Measurements from ENCODE around the gene KCNIP1.

KCNIP1 gene

GRCh38 chr5:170483701-170484458 lies 19.9 kb upstream of the KCNIP1 start:
- no peak for DNase-seq

DNA sequence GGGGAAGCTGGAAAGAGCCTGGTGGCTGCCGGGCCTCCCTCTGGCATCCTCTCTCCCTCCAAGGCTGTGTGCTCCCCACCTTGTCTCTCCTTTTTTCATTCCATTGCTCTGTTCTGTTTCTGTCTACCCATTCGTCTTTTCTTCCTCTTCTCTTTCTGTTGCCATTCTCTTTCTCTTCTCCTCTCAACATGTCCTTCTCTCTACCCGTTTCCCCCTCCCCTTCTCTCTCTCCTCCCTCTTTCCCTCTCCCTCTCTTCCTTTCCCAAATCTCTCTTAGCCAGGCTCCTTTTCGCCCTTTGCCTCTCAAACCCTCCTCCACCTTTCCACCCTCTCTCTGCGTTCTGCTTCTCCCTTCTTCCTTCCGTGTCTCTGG lies 19.4 kb upstream of the KCNIP1 start:
- no peak for DNase-seq

DNA sequence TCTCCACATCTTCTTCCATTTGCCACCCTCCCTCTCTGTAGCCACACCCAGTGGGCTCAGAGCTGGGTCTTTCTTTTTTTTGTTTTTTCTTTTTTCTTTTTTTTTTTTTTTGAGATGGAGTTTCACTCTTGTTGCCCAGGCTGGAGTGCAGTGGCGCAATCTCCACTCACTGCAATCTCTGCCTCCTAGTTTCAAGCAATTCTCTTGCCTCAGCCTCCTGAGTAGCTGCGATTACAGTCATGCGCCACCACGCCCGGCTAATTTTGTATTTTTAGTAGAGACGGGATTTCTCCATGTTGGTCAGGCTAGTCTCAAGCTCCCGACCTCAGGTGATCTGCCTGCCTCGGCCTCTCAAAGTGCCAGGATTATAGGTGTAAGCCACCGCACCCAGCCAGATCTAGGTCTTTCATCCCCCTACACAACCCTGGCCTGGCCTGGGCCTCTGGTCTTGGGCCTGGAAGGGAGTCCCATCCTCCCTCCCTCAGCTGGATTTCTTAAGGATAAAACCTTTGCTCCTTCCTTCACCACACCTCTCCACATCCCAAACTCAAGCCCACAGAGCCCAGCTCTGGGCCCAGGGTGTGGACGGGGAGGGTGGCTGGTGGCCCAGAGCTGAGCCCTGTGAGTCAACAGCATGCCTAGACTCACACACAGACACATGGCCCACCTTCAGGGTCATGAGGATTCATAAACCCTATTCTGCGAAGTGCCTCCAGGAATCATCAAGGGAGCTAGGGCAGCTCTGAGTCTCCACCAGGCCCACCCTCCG lies 18.8 kb upstream of the KCNIP1 start:
- no peak for DNase-seq

DNA sequence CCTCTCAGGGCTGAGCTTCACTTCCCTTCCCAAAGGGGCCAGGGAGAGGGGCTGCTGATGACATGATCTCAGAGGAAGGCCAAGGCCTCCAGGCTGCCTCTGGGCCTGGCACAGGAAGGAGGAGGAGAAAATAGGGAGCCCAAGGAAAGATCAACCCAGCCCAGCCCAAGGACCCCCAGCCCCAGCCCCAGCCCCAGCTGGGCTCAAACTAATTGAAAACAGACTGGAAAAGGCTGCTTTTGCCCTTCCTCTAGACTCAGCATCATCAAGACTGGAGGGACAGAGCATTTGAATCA lies 18.3 kb upstream of the KCNIP1 start:
- DNase-seq: no peak

DNA sequence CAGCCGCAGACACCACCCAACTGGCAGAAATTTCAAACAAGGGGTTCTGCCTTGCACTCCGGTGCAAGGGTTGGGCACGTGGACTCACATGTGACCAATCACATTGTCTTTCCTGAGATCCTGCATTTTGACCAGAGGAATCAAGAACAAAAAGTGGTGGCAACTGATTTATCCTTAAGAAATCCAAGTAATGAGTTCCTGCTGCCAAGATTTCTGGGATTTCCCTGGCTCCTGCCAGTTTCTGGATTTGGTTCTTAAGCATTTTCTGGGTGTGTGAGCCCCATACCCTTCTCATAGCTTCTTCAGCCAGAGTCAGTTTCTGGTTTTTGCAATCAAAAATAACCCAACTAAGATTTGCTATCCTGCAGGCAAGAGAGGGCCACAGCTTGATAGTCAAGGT lies 17.4 kb upstream of the KCNIP1 start:
- DNase-seq: no peak

DNA sequence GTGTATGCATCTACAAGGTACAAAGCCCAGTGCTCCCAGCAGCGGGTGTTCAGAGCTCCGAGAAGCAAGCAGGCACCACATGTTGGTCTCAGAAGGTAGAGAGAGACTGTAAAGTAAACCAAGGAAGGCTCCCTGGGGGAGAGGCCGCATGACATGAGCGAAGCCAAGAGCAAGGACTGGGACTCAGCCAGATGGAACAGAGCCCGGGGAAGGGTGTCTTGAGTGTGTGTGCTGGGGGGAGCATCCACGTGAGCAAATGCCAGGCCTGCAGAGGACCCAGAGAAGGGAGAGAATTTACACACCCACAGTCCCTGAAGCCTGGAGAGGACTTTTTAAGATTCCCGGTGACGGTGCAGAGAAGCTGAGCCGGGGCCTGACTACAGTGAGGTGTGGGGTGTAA lies 15.2 kb upstream of the KCNIP1 start:
- DNase-seq: no peak

DNA sequence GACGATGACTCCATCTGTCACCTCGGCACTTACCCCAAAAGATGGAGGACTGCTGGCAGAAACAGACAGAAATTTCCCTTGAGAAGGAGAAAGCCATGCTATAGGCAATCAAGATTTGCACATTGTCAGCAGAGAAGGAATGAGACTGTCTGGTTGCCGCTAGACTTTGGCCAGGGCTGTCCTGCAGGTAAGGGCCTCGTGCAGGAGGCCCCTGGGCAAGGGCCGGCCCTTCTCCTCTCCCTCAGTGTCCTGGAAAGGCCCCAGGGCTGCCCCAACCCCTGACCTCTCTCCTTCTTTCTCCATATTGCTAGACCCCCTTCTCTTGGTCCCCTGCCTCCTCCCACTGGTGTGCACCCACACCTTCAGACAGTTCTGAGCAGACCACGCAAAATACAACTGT lies 14.6 kb upstream of the KCNIP1 start:
- no peak for DNase-seq

GRCh38 chr5:170490381-170490780 lies 13.4 kb upstream of the KCNIP1 start:
- no peak for DNase-seq

- no peak for DNase-seq
Measured at GRCh38 chr5:170491479-170491878, 12.3 kb upstream of the KCNIP1 start.

- DNase-seq: no peak
Measured at GRCh38 chr5:170493028-170493820, 10.6 kb upstream of the KCNIP1 start.

- no peak for DNase-seq
Measured at GRCh38 chr5:170494041-170494440, 9.8 kb upstream of the KCNIP1 start.

DNA sequence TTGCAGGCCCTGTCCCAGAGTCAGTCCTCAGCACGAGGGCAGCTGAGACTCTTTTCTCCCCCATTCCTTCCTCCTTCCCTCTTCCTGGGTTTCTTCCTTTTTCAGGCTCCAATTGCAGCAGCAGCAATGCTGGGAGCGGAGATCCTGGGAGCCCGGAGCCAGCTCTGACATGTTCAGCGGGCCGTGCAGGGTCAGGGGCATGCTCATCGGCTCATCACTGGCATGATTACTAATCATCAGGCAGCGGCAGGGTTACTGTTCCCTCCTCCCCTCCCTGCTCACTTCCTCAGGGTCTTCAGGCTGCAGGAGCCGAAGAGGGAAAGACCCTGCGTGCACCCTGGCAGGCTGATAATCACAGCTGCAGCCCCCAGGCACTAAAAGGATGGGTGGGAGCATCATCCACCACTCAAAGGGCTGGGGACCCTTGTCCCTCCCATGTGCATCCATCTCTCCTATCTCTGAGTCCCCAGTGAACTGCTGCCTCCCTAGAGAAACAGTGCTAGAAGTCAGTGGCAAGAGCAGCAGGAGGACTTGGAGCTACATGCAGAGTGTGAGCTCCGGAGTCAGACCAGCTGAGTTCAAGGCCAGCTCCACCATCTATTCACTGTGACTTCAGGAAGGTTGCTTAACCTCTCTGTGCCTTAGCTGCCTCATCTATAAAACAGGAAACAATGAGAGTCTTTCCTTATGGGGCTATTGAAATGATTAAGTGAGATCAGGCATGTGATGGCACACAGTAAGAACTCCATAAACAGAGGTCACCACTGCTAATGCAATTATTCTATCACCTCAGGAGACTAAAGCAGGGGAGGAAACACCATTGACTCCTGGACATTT lies 7.8 kb upstream of the KCNIP1 start:
- DNase-seq: no peak

DNA sequence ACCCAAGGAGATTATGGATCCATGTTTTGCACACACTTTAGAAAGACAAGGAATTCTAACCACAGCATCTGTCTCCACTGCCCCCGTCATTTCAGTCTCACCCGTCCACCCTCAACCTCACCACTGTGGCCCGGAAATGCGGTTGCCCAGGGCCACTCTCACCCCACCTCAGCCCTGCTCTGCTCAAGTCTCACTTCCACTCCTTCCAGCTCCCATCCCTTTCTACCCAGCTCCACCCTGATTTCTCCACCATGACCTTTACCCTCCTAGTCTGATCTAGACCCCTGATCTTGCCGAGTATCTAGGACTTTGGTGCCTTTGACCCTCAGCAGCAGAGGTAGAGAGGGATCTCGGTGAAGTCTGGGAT lies 7.2 kb upstream of the KCNIP1 start:
- DNase-seq: no peak

DNA sequence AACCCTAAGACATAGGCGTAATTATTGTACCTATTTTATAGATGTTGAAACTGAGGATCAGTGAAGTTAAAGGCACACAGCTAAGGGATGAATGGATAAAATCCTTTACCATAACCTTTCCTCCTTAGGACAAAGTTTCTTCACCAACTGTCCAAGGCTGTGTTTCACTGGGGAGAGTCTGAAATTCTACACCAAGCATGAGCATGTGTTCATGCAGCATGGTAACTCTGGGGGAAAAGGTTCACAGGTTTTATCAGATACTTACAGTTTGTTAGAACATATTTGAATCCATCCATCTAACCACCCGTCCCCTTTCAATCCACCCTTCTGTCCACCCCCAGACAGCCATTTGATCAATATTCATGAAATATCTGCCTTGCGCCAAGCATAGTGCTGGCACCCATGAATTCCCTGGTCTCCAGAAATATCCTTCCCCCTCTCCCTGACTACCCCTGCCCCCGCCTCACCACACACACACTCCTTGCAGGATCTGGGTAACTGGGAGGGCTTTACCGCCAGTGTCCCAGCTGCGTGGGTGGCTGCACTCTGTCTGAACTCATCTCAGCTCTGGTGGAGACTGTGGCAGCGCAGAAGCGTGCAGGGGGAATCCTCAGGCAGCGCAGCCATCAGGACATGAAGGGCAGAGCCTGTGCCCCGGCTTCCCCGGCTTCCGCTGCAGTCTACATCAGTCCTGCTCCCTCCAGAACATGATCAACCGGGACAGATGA lies 6.3 kb upstream of the KCNIP1 start:
- DNase-seq: no peak

DNA sequence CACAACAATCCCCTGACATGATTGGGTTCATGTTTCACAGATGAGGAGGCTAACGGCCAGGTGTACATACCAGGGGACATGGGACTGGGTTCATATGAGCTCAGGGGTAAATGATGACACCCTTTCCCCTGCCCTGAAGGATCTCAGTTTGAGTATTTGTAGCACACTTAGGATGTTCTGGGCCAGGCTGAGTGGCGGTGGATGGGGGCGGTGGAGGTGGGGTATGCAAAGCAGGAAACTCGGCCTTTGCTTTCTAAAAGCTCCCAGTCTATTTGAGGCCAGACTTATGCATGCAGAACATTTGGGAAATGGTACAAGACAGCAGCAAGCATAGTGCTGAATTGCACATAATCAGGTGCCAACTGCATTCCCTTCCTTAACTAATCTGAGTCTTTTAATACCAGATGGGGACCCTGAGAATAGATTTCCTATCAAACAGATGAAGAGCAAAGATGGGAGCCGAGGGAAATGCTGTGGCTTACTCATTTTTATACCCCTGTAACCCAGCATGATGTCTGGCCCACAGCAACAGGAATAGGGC lies 4.9 kb upstream of the KCNIP1 start:
- DNase-seq: no peak

DNA sequence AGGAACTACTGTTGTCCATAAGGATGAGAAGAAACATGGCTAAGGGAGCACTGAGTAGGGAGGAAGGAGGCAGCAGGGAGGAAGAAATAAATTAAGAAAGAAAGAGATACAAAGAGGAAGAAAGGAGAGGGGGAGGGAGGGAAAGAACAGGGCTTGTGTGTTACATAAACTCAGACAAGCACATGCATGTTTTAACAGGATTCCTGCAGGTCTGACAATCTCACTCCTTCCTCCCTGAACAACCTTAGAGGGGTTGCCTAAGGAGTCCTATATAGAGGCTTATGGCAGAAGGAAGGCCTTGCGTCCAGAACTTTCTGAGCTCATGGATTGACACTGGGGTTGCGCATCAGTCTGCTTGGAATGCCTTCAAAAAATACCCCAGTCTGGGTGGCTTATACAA lies 4.2 kb upstream of the KCNIP1 start:
- no peak for DNase-seq

GRCh38 chr5:170501361-170501760 lies 2.5 kb upstream of the KCNIP1 start:
- no peak for DNase-seq

DNA sequence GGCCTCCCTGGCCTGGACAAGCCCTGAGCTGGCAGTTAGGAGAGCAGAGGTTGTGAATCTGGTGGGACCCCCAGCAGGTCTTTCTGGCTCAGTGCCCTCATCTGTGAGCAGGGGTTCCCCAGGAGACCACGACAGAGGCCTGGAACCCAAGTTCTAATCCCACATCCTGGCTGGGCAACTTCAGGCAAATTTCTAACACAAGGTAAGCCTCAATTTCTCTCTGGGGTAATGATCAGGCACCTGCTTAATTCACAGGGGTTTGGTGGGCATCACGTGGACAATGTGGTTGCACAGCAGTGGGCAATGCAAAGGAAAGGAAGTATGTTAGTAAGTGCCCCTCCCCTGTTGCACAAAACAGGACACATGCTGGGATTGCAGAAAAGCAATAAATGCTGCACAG lies 1.9 kb upstream of the KCNIP1 start:
- no peak for DNase-seq

DNA sequence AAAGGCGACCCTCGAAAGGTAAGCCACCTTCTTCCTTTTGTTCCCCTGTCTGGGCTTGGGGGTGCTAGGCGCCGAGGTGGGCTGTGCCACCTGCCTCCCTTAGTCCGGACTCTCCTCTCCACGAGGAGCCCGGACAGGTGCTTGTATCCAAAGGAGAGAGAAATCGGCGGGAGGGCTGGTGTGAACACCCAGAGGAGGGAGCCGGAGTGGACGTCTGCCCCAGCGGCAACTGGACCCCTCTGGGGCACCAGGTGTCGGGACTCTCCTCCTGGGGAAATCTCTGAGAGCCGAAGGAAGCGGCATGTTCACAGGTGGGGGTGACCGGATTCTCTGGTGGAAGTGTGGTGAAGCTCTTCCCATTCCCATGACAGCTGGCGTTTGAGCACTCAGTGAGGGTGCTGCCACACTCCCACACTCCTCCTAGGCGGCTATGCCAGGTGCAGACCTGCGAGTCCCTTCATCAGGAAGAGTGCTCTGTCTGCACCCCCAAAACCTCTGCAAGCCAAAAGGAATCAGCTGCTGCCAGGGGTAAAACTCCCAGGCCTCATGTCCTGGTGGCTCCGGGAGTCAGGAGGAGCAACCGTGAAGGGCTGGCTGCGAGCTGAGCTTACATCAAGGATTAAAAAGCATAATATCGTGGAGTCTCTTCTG lies 921 bp downstream of the KCNIP1 start:
- DNase-seq: peak in 1 of 2 donors; percentile 23

- DNase-seq: no peak
Measured at GRCh38 chr5:170508036-170508435, 4.2 kb downstream of the KCNIP1 start.

DNA sequence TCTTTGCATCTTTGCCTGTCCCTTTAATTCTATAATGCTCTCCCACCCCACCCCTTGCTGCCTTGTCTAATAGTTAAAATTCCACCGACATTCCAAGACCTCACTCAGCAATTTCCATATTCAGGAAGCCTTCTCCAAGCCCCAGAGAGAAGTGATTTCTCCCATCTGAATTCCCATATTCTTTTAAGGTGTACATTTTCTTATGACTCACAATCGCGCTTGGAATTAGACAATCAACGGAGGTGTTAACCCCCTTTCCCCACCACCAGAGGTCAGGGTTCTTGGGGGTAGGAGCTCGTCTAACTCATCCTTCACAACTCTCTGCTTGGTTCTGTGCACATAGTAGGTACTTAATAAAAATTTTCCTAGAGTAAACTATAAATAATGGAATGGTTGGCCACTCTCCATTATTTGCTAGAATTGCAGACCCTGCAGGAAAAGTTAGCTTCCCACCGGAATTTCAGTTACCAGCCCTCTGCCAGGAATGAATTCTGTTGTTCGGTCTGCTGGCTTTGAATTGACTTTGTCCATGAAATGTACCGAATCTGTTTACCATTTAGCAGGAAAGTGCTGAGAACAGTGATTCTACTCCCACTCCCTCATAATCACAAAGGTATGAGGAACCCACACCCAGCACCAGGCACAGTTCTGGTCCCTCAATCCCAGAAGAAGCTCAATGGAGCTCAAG lies 5.0 kb downstream of the KCNIP1 start:
- DNase-seq: no peak

Measured in hippocampal formation (tissue), 2 donors.